Pancreas (tissue), 10 donors: ENCODE data around the gene ITFG1. TPM values are rescaled to one million over a fixed set of nuclear protein-coding genes. Genes with fewer than 3 reads are reported as not detected.

Source experiments
- ATAC-seq, 4 donors: fragments of 200-7000 bp; cut with Tn5 transposase; one replicate each; pipeline versions ENCODE4 v1.8.0 to v1.9.1; 2020; ENCODE audit warnings: mild to moderate bottlenecking in 4 of 4, moderate library complexity in 4 of 4
- DNase-seq, 6 donors: peaks; one replicate each; pipeline ENCODE4 v3.0.0-alpha.2; 2020
- FAIRE-seq: peaks from 2 replicates; lab custom pipeline; 2012; peaks lifted over from hg19 to GRCh38; lab: Jason Lieb, UNC
- H3K27ac ChIP-seq, 4 donors: fragments of 200-600 bp; sonication (generic); 1 replicate in 3 of 4; 2 replicates in 1 of 4; pipeline versions ENCODE4 v1.5.0 to v1.8.0; 2020
- H3K27me3 ChIP-seq, 4 donors: fragments of 200-600 bp; one replicate each; pipeline ENCODE4 v1.8.0; 2021
- H3K36me3 ChIP-seq, 3 donors: fragments of 200-600 bp; sonication (generic) in 1 of 3; one replicate each; pipeline versions ENCODE4 v1.5.0 to v1.8.0; 2020 to 2021
- H3K4me1 ChIP-seq, 3 donors: fragments of 200-600 bp; one replicate each; pipeline ENCODE4 v1.8.0; 2021
- H3K4me3 ChIP-seq, 4 donors: fragments of 200-600 bp; sonication (generic) in 2 of 4; one replicate each; pipeline versions ENCODE4 v1.5.0 to v1.8.0; 2020 to 2021
- H3K9me3 ChIP-seq, 4 donors: fragments of 200-600 bp; one replicate each; pipeline ENCODE4 v1.8.0; 2021
- WGBS, 2 donors: extraction: QIAGEN DNeasy Blood & Tissue Kit; methylation state at CpG; one replicate each; pipeline ENCODE4 v1.1.7; 2013; 5-methylcytosine and 5-hydroxymethylcytosine counted together
- intact Hi-C, 3 donors: fragments of 100-400 bp; cut with DNase I; formaldehyde crosslinking; loops; one replicate each; pipeline versions ENCODE4 v1.11.1 to v1.14.2; 2022
- polyA plus RNA-seq, 2 donors: library from polyadenylated mRNA; stranded (reverse); fragments of 200-250 nt; gene quantifications; one replicate each; pipeline ENCODE4 v1.2.3, GENCODE V29; 2013
- total RNA-seq, 6 donors: library from RNA; stranded (reverse); fragmentation: NEBNext Ultra II Directional in 4 of 6; extraction: Animal tissue kit (Norgen Biotek cat#: 25700) in 4 of 6; gene quantifications; one replicate each; pipeline versions ENCODE4 v1.2.1 to v1.2.4, GENCODE V29; 2021 to 2023
- TF ChIP-seq, protein P1 (sequence below), 4 donors: fragments of 200-600 bp; sonication (generic) in 3 of 4; IDR thresholded peaks; one replicate each; pipeline versions ENCODE4 v1.5.0 to v1.8.0; 2021; ENCODE audit warnings: antibody characterized with exemption in 4 of 4
- donor health status: healthy with polysubstance abuse.
- donor health status: DM: no; HTN: no; CAD: no; lungs with moderate emphysema.
- donor health status: DM: no; HTN: no; CAD: no.
- donor health status: control.
- donor health status: control.
- donor health status: Bipolar disorder and iron deficiency.
- donor health status: DM: yes; HTN: yes; CAD: no.
- donor health status: DM: no; HTN: no; CAD: no.
- donor health status: DM: no; HTN: no; CAD: no.
- donor health status: DM: yes; HTN: yes; CAD: no.

The ITFG1 gene
- total and polyA plus RNA-seq, 8 donors = 5.9 to 33.9 (median 21.2) TPM

- Histone ChIP-seq H3K36me3 (peaks cover 0 to 17% (median 0%) of the 10 kb centered on the region in 3 donors), H3K4me3 (no peak overlapping the region), H3K27me3 (no peaks in the 10 kb centered on the region), H3K27ac (no peak overlapping the region), H3K9me3 (no peaks in the 10 kb centered on the region), H3K4me1 (no peaks in the 10 kb centered on the region)
- 84 to 92% methylated on average over 1 of the region's 1 CpG for WGBS, 2 donors
- ATAC-seq (no peak), FAIRE-seq (no peak), DNase-seq (no peak)
- intact Hi-C loops = no loop called here
- TF ChIP-seq, protein P1, sequence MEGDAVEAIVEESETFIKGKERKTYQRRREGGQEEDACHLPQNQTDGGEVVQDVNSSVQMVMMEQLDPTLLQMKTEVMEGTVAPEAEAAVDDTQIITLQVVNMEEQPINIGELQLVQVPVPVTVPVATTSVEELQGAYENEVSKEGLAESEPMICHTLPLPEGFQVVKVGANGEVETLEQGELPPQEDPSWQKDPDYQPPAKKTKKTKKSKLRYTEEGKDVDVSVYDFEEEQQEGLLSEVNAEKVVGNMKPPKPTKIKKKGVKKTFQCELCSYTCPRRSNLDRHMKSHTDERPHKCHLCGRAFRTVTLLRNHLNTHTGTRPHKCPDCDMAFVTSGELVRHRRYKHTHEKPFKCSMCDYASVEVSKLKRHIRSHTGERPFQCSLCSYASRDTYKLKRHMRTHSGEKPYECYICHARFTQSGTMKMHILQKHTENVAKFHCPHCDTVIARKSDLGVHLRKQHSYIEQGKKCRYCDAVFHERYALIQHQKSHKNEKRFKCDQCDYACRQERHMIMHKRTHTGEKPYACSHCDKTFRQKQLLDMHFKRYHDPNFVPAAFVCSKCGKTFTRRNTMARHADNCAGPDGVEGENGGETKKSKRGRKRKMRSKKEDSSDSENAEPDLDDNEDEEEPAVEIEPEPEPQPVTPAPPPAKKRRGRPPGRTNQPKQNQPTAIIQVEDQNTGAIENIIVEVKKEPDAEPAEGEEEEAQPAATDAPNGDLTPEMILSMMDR (IDR thresholded peaks at IDR 0.05) = no peak
These were observed 150.1 kb downstream of the ITFG1 start for GRCh38 chr16:47310792-47311211.

GRCh38 chr16:47309581-47310312 lies 151.1 kb downstream of the ITFG1 start:
- Histone ChIP-seq H3K4me1 (no peaks in the 10 kb centered on the region), H3K4me3 (no peak overlapping the region), H3K27ac (no peak overlapping the region), H3K36me3 (peaks cover 0 to 17% (median 0%) of the 10 kb centered on the region in 3 donors), H3K27me3 (no peaks in the 10 kb centered on the region), H3K9me3 (no peaks in the 10 kb centered on the region)
- 87 to 88% methylated on average over 4 of the region's 4 CpGs for WGBS, 2 donors
- ATAC-seq (no peak), DNase-seq (no peak), FAIRE-seq (no peak)
- TF ChIP-seq, protein P1 (IDR thresholded peaks at IDR 0.05) = no peak
- intact Hi-C loops = no loop called here

DNA sequence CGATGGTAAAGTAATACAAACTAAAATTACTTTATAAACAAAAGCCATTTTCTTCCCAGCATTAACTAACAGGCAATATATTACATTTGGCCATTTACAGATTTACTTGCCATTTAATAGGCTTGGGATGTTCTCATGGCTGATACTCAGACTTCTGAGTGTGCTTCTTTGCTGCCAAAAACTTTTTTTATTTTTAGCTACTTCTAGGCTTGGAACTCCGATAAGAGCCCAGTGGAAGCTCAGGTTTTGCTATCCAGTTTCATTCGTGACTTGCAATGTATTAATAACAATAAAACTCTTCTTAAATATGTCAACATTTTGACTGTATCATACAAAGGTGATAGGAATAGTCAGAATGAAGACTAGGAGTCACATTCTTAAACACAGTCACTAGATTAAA lies 152.3 kb downstream of the ITFG1 start:
- no peak overlapping the region for H3K4me3 ChIP-seq
- H3K27ac ChIP-seq = no peak overlapping the region
- no peaks in the 10 kb centered on the region for H3K9me3 ChIP-seq
- intact Hi-C loops = no loop called here
- no peaks in the 10 kb centered on the region for H3K27me3 ChIP-seq
- WGBS, 2 donors = 72 to 86% methylated on average over 3 of the region's 3 CpGs
- ATAC-seq = no peak
- H3K36me3 ChIP-seq = peaks cover 0 to 17% (median 0%) of the 10 kb centered on the region in 3 donors
- TF ChIP-seq, protein P1 (IDR thresholded peaks at IDR 0.05) = no peak
- FAIRE-seq = no peak
- H3K4me1 ChIP-seq = no peaks in the 10 kb centered on the region
- no peak for DNase-seq

- DNase-seq (no peak), ATAC-seq (no peak), FAIRE-seq (no peak)
- Histone ChIP-seq H3K27ac (no peak overlapping the region), H3K27me3 (no peaks in the 10 kb centered on the region), H3K9me3 (no peaks in the 10 kb centered on the region), H3K4me1 (no peaks in the 10 kb centered on the region), H3K36me3 (peaks cover 0 to 6% (median 0%) of the 10 kb centered on the region in 3 donors), H3K4me3 (no peak overlapping the region)
- 95 to 100% methylated on average over 1 of the region's 1 CpG for WGBS, 2 donors
- intact Hi-C loops = no loop called here
- TF ChIP-seq, protein P1 (IDR thresholded peaks at IDR 0.05) = no peak
These were observed 156.3 kb downstream of the ITFG1 start for GRCh38 chr16:47304563-47304962.

DNA sequence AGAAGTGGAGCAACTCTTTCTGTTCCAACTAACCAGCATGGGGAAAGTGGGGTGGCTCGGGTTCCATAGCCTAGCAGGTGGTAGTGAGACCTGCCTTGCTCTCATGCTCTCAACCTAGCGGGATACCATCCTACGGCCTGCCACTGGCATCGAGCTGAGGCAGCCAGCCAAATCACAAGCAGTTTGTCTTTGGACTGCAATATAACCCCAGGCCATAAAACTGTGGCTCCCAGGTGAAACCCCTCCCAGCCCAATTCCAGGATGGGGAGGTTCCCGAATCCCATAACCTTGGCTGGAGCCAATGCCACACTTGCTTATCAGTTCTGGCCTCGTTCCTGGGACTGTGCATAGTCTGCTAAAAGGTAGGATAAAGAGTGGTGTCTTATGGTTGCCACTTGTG lies 161.3 kb downstream of the ITFG1 start:
- Histone ChIP-seq H3K4me1 (no peaks in the 10 kb centered on the region), H3K9me3 (no peaks in the 10 kb centered on the region), H3K27me3 (no peaks in the 10 kb centered on the region), H3K27ac (no peak overlapping the region), H3K4me3 (no peak overlapping the region), H3K36me3 (no peaks in the 10 kb centered on the region)
- TF ChIP-seq, protein P1 (IDR thresholded peaks at IDR 0.05) = no peak
- FAIRE-seq (no peak), DNase-seq (no peak), ATAC-seq (no peak)
- intact Hi-C loops = no loop called here
- 93 to 95% methylated on average over 6 of the region's 6 CpGs for WGBS, 2 donors
